LNCAP (cell line): ENCODE results near the gene LRRC47.

Experiments
- TF ChIP-seq, protein P1 (sequence below): fragments of 450-650 bp; IDR thresholded peaks from 2 replicates; pipeline ENCODE4 v1.5.1; 2017; ENCODE audit warnings: mild to moderate bottlenecking

Gene LRRC47

DNA sequence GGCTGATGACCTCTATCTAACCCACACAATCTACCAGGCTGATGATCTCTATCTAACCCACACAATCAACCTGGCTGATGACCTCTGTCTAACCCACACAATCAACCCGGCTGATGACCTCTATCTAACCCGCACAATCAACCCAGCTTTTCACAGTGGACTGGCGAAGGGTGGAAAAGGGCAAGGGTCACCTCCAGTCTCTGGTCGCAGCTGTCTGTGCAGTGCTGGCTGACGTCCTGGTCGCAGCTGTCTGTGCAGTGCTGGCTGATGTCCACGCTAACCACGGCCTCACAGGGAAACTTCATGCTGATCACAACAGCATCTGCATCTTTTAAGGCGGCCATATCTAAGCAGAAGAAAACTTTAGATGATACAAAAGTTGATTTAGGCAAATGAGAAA lies 56.3 kb downstream of the LRRC47 start:
- TF ChIP-seq, protein P1, sequence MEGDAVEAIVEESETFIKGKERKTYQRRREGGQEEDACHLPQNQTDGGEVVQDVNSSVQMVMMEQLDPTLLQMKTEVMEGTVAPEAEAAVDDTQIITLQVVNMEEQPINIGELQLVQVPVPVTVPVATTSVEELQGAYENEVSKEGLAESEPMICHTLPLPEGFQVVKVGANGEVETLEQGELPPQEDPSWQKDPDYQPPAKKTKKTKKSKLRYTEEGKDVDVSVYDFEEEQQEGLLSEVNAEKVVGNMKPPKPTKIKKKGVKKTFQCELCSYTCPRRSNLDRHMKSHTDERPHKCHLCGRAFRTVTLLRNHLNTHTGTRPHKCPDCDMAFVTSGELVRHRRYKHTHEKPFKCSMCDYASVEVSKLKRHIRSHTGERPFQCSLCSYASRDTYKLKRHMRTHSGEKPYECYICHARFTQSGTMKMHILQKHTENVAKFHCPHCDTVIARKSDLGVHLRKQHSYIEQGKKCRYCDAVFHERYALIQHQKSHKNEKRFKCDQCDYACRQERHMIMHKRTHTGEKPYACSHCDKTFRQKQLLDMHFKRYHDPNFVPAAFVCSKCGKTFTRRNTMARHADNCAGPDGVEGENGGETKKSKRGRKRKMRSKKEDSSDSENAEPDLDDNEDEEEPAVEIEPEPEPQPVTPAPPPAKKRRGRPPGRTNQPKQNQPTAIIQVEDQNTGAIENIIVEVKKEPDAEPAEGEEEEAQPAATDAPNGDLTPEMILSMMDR = no peak

DNA sequence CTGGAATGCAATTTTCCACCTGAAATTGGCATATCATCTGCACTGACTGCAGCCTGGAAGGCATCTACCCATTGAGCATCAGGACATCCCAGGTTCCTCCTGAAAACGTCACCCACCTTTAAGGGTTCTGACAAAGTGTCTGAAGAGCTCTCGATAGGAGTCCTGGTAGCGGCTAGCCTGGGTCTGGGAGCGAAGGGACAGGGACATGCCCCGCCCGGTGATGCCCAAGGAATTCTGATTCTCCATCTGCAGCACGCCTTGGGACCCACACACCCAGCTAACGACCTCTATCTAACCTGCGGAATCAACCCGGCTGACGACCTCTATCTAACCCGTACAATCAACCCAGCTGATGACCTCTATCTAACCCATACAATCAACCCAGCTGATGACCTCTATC lies 57.4 kb downstream of the LRRC47 start:
- TF ChIP-seq, protein P1 = no peak

DNA sequence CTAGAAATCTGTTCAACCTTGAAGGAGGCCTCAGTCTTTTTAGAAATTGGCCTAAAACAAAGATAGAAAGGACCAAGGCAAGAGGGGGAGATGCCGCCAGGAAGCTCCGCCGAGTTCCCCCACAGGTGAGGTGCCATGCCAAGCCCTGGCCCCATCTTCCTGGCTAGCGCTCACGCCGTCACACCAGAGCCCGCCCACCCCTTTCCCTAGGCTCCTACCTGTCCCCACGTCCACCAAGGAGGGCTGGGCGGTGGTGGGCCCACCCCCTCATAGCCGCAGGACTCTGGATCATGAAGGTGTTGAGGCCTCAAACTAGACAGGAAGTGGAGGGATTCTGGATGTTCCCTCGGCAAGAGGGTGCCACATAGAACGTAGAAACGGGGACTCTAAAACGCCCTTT lies 59.6 kb downstream of the LRRC47 start:
- TF ChIP-seq, protein P1 = no peak

DNA sequence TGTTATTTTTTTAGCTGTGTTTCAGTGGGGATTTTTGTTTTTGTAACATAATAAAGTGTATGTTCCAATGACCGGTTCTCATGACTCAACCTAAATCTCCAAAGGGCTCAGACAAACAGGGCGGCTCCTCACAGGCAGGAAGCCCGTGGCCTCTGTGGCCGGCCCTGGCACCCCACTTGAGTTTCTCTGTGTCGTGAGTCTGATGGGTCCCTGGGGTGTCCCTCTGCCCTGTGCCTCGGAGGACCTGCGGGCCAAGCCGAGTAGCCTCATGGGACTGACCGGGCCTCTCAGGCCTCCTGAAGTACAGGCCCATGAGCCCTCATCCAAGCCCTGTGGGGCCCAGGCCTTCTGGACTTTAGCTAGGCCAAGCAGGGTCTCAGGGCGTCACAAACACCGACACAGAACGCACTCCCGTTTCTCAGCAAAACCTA lies 60.2 kb downstream of the LRRC47 start:
- TF ChIP-seq, protein P1 = no peak

DNA sequence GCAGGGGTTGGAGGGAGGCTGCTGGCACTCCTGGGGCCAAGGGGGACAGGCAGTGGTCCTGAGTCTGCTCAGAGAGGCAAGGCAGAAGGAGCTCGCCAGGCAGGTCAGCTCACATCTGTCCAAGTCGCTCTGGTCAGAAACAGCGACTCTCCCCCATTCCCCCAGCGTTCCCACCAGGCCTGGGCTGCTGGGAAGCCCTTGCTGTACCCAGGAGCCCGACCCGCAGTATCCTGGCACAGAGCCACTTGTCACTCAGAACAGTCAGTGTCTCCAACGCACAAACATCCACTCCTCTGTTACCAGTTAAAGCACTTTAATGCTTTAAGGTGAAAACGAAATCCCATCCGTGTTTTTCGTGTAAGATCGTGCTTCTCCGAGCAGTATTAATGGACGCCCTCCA lies 60.6 kb downstream of the LRRC47 start:
- TF ChIP-seq, protein P1 = no peak

DNA sequence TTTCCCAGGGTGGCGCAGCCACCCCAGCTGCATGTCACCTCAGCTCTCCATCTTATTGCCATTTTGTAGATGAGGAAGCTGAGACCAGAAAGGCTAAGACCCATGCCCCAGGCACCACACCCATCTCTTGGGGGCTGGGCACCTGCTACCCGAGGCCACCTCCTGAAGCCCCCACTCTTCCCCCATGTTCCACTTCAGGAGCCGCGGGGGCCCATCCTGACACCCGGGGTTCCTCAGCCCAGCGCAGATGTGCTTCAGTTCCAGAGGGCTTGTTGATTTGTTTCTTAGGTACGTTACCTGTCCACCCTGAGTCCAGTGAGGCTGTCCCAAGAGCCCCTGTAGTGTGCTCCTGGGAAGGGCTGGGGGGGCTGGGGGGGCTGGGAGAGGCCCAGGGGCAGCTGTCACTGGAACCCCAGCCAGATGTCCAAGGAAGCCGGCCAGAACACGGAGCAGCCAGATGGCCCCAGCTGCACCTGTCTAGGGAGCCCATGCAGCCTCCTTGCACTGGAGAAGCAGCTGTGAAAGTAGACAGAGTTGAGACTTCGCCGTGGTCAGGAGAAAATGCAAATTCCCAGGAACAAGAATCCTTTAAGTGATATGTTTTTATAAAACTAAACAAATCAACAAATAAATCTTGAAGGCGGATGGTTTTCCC lies 61.1 kb downstream of the LRRC47 start:
- TF ChIP-seq, protein P1 = no peak

DNA sequence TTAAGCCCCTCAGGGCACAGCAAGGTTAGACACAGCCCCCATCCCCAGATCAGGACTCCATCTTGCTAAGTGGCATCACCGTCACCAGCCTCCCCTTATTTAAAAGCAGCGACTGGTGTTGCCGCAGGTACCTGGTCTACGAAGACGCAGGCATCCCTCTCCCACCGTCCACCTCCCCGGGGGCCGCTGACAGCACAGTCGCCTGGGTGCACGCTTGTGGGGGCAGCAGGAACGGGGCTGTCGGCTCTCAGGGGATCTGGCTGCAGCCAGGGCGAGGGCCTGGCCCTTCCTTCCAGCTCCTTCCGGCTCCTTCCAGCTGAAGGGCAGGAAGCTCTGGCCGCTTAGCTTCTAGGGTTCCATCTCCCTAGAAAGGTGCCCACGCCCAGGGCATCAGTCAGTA lies 61.7 kb downstream of the LRRC47 start:
- TF ChIP-seq, protein P1 = no peak
